A549 (cell line): Measurements from ENCODE around the gene CAMKMT. TPM values are rescaled to one million over a fixed set of nuclear protein-coding genes. Genes with fewer than 3 reads are reported as not detected.
A peak's percentile ranks its signal among the peaks of the same experiment; 100 is the strongest.

Experiments used
- ATAC-seq, 2 experiments: fragments of 200-7000 bp in 1 of 2; fragments of >200 bp in 1 of 2; cut with Nextera tagmentation in 1 of 2; cut with Tn5 transposase in 1 of 2; 3 replicates each; pipeline versions ENCODE4 v1.8.0 to v1.9.1; 2018 to 2020; ENCODE audit warnings: mild to moderate bottlenecking in 1 of 2, moderate library complexity in 1 of 2
- CTCF ChIA-PET: fragments of 300-600 bp; sonication (Branson Sonifier 250); formaldehyde crosslinking; extraction: SDS; loops from one replicate; lab custom pipeline; 2021; ENCODE audit warnings: antibody characterized with exemption, inconsistent platforms; lab: Yijun Ruan, JAX
- POLR2A ChIA-PET: fragments of 350-600 bp; formaldehyde crosslinking; extraction: SDS; loops from one replicate; lab custom pipeline; 2021; ENCODE audit warnings: antibody characterized with exemption, inconsistent platforms; lab: Yijun Ruan, JAX
- DNase-seq, 2 experiments: peaks; one replicate each; pipeline versions ENCODE4 v3.0.0 to v3.0.0-alpha.2; 2011 to 2016; ENCODE audit warnings: low read depth in 1 of 2, low spot score in 1 of 2
- FAIRE-seq: peaks from 2 replicates; lab custom pipeline; 2011; peaks lifted over from hg19 to GRCh38; lab: Jason Lieb, UNC
- H3K27ac ChIP-seq, 2 experiments: fragments of >200 bp; sonication (Bioruptor Twin); formaldehyde crosslinking; 3 replicates each; pipeline ENCODE4 v1.5.1; 2016 to 2017
- H3K4me1 ChIP-seq: fragments of >200 bp; sonication (Bioruptor Twin); formaldehyde crosslinking; 3 replicates; pipeline ENCODE4 v1.6.1; 2016
- H3K4me2 ChIP-seq: fragments of >200 bp; sonication (Bioruptor Twin); formaldehyde crosslinking; 3 replicates; pipeline ENCODE4 v1.6.1; 2016
- H3K4me3 ChIP-seq: fragments of >200 bp; sonication (Bioruptor Twin); formaldehyde crosslinking; 3 replicates; pipeline ENCODE4 v1.5.1; 2016
- H3K9me3 ChIP-seq: fragments of >200 bp; sonication (Bioruptor Twin); formaldehyde crosslinking; 3 replicates; pipeline ENCODE4 v1.6.1; 2016
- ATOH8 ChIP-seq: fragments of 250-450 bp; sonication (Bioruptor Pico); IDR thresholded peaks from 2 replicates; pipeline ENCODE4 v1.5.0; 2020; ENCODE audit warnings: low read depth, mild to moderate bottlenecking, moderate library complexity
- BHLHE40 ChIP-seq: IDR thresholded peaks from 2 replicates; pipeline ENCODE4 v1.6.1; 2012; ENCODE audit warnings: low read depth, low read length, inconsistent platforms
- CBX2 ChIP-seq: fragments of 200-600 bp; sonication (generic); IDR thresholded peaks from 2 replicates; pipeline ENCODE4 v1.6.1; 2016; ENCODE audit warnings: low read depth, mild to moderate bottlenecking, borderline replicate concordance
- CBX8 ChIP-seq: fragments of 200-600 bp; sonication (generic); IDR thresholded peaks from 2 replicates; pipeline ENCODE4 v1.6.1; 2016
- CEBPB ChIP-seq, 2 experiments: fragments of >200 bp in 1 of 2; sonication (Bioruptor Twin) in 1 of 2; formaldehyde crosslinking in 1 of 2; IDR thresholded peaks; 2 replicates each; pipeline ENCODE4 v1.6.1; 2012 to 2016
- CHD2 ChIP-seq: fragments of 150-350 bp; IDR thresholded peaks from 2 replicates; pipeline ENCODE4 v1.6.1; 2014; ENCODE audit warnings: low read length; ENCODE audit not compliant: partially characterized antibody
- CTCF ChIP-seq: fragments of >200 bp; sonication (Bioruptor Twin); formaldehyde crosslinking; IDR thresholded peaks from 3 replicates; pipeline ENCODE4 v1.5.1; 2016
- E2F6 ChIP-seq: IDR thresholded peaks from 2 replicates; pipeline ENCODE4 v1.6.1; 2012; ENCODE audit warnings: low read depth, borderline replicate concordance
- EHF ChIP-seq: fragments of 250-450 bp; sonication (Bioruptor Pico); IDR thresholded peaks from 2 replicates; pipeline ENCODE4 v1.5.0; 2020; ENCODE audit warnings: mild to moderate bottlenecking
- EHMT2 ChIP-seq: fragments of 200-600 bp; sonication (generic); IDR thresholded peaks from 2 replicates; pipeline ENCODE4 v1.6.1; 2016; ENCODE audit warnings: antibody characterized with exemption, low read depth, mild to moderate bottlenecking, moderate library complexity
- ESRRA ChIP-seq: fragments of 150-350 bp; IDR thresholded peaks from 2 replicates; pipeline ENCODE4 v1.6.1; 2014; ENCODE audit warnings: mild to moderate bottlenecking, low read length, borderline replicate concordance
- FOSB ChIP-seq: fragments of 250-450 bp; sonication (Bioruptor Pico); IDR thresholded peaks from 2 replicates; pipeline ENCODE4 v1.5.0; 2020; ENCODE audit warnings: mild to moderate bottlenecking, moderate library complexity
- FOSL2 ChIP-seq, 2 experiments: fragments of 450-650 bp in 1 of 2; fragments of >200 bp in 1 of 2; sonication (Bioruptor Twin) in 1 of 2; formaldehyde crosslinking; IDR thresholded peaks; 2 replicates each; pipeline versions ENCODE4 v1.5.0 to v1.6.1; 2016 to 2020; ENCODE audit warnings: mild to moderate bottlenecking in 1 of 2, moderate library complexity in 1 of 2
- GATA3 ChIP-seq: IDR thresholded peaks from 2 replicates; pipeline ENCODE4 v1.6.1; 2012; ENCODE audit warnings: borderline replicate concordance
- HMGXB4 ChIP-seq: fragments of 250-450 bp; sonication (Bioruptor Pico); IDR thresholded peaks from 2 replicates; pipeline ENCODE4 v1.5.0; 2021; ENCODE audit warnings: mild to moderate bottlenecking, moderate library complexity, borderline replicate concordance
- HOXA7 ChIP-seq: fragments of 250-450 bp; sonication (Bioruptor Pico); IDR thresholded peaks from 2 replicates; pipeline ENCODE4 v1.5.0; 2020; ENCODE audit warnings: mild to moderate bottlenecking, moderate library complexity
- HOXB5 ChIP-seq: fragments of 250-450 bp; sonication (Bioruptor Pico); IDR thresholded peaks from 2 replicates; pipeline ENCODE4 v1.5.0; 2020; ENCODE audit warnings: mild to moderate bottlenecking, moderate library complexity
- KDM1A ChIP-seq: fragments of 200-600 bp; sonication (generic); IDR thresholded peaks from 2 replicates; pipeline ENCODE4 v1.6.1; 2016; ENCODE audit warnings: low read depth, mild to moderate bottlenecking
- NFE2L2 ChIP-seq: fragments of 150-350 bp; conservative IDR thresholded peaks from 2 replicates; pipeline ENCODE4 v1.6.1; 2014; ENCODE audit warnings: low read length
- NPAS2 ChIP-seq: fragments of 250-450 bp; sonication (Bioruptor Pico); IDR thresholded peaks from 2 replicates; pipeline ENCODE4 v1.8.0; 2022; ENCODE audit warnings: mild to moderate bottlenecking, moderate library complexity, borderline replicate concordance
- NR3C1 ChIP-seq: fragments of >200 bp; sonication (Bioruptor Twin); formaldehyde crosslinking; IDR thresholded peaks from 3 replicates; pipeline ENCODE4 v1.6.1; 2017
- PHF8 ChIP-seq: fragments of 200-600 bp; sonication (generic); IDR thresholded peaks from 2 replicates; pipeline ENCODE4 v1.6.1; 2016; ENCODE audit warnings: low read depth, mild to moderate bottlenecking, antibody characterized with exemption, moderate library complexity, borderline replicate concordance
- RARB ChIP-seq: fragments of 250-450 bp; sonication (Bioruptor Pico); IDR thresholded peaks from 2 replicates; pipeline ENCODE4 v1.8.0; 2021; ENCODE audit warnings: mild to moderate bottlenecking, moderate library complexity
- REST ChIP-seq: fragments of 200-600 bp; sonication (generic); IDR thresholded peaks from 2 replicates; pipeline ENCODE4 v1.6.1; 2016; ENCODE audit warnings: antibody characterized with exemption, mild to moderate bottlenecking, moderate library complexity
- SREBF2 ChIP-seq: fragments of 450-650 bp; IDR thresholded peaks from 2 replicates; pipeline ENCODE4 v1.6.1; 2014; ENCODE audit warnings: mild to moderate bottlenecking, moderate library complexity
- TFCP2L1 ChIP-seq: fragments of 250-450 bp; sonication (Bioruptor Pico); IDR thresholded peaks from 2 replicates; pipeline ENCODE4 v1.5.0; 2021; ENCODE audit warnings: mild to moderate bottlenecking
- USF2 ChIP-seq: fragments of 450-650 bp; IDR thresholded peaks from 2 replicates; pipeline ENCODE4 v1.6.1; 2014; ENCODE audit warnings: antibody characterized with exemption
- WGBS: methylation state at CpG from one replicate; pipeline ENCODE4 v1.1.6; 2017; ENCODE audit errors: missing lambda C conversion rate; 5-methylcytosine and 5-hydroxymethylcytosine counted together
- polyA plus RNA-seq, 4 experiments: library from polyadenylated mRNA; depleted of rRNA in 3 of 4; stranded (reverse); fragments of >200 nt; fragmentation: RNase III in 1 of 4; extraction: RNeasy Plus Mini Kit Qiagen cat#74134 plus additional on column Dnase treatment in 1 of 4; gene quantifications; 2 replicates in 3 of 4; 3 replicates in 1 of 4; pipeline ENCODE4 v1.2.3, GENCODE V29; 2011 to 2017

Gene CAMKMT
- polyA plus RNA-seq, 2 of the 4 experiments (the other 2 are of a cell fraction): 6.5 to 15.7 TPM

- no peak for ATAC-seq
- no peak overlapping the region for H3K4me3 ChIP-seq
- ChIA-PET POLR2A (no interaction called here), CTCF (interaction anchor here (0.7 to 7.6 kb wide), 2 partner anchors 23 to 366 kb away, joined by 3 to 52 read pairs; no protein-coding TSS in a partner anchor)
- no peak for FAIRE-seq
- no peak overlapping the region for H3K4me2 ChIP-seq
- no peak overlapping the region for H3K27ac ChIP-seq
- H3K4me1 ChIP-seq: no peaks in the 10 kb centered on the region
- TF ChIP-seq RARB (CRISPR knock-in tag): no peak
- TF ChIP-seq CEBPB (IDR thresholded peaks at IDR 0.05): no peak
- TF ChIP-seq SREBF2: no peak
- no peak for TF ChIP-seq CTCF
- TF ChIP-seq PHF8: no peak
- TF ChIP-seq FOSB (CRISPR knock-in tag): no peak
- no peak for TF ChIP-seq NFE2L2
- no peak for TF ChIP-seq FOSL2 (IDR thresholded peaks at IDR 0.05)
- no peak for TF ChIP-seq FOSL2 (CRISPR knock-in tag; IDR thresholded peaks at IDR 0.05)
- TF ChIP-seq GATA3: no peak
- TF ChIP-seq NR3C1: no peak
- no peak for TF ChIP-seq CBX2
- TF ChIP-seq ATOH8 (CRISPR knock-in tag): no peak
- TF ChIP-seq HOXA7 (CRISPR knock-in tag): no peak
- no peak for TF ChIP-seq EHMT2
- TF ChIP-seq REST: no peak
- no peak for TF ChIP-seq ESRRA
- TF ChIP-seq E2F6: no peak
- TF ChIP-seq BHLHE40: no peak
- TF ChIP-seq USF2: no peak
- no peaks in the 10 kb centered on the region for H3K9me3 ChIP-seq
- no peak for DNase-seq
Observed at GRCh38 chr2:44456946-44457345, 95.2 kb downstream of the CAMKMT start.

GRCh38 chr2:44459739-44460138 lies 98.0 kb downstream of the CAMKMT start:
- FAIRE-seq: peak; percentile 28
- H3K9me3 ChIP-seq: peaks cover 8% of the 10 kb centered on the region; the same call in 2 of the 3 replicates
- no peaks in the 10 kb centered on the region for H3K4me1 ChIP-seq
- H3K27ac ChIP-seq: no peak overlapping the region
- WGBS: 90% methylated on average over 1 of the region's 1 CpG
- ChIA-PET CTCF (interaction anchor here (0.8 to 7.6 kb wide), 4 partner anchors 11 to 416 kb away, joined by 3 to 52 read pairs (median 6); no protein-coding TSS in a partner anchor), POLR2A (no interaction called here)
- DNase-seq: no peak
- no peak overlapping the region for H3K4me2 ChIP-seq
- no peak for ATAC-seq
- H3K4me3 ChIP-seq: no peak overlapping the region
- no peak for TF ChIP-seq KDM1A
- no peak for TF ChIP-seq FOSL2 (IDR thresholded peaks at IDR 0.05)
- TF ChIP-seq FOSL2 (CRISPR knock-in tag; IDR thresholded peaks at IDR 0.05): no peak
- no peak for TF ChIP-seq HMGXB4 (CRISPR knock-in tag)
- TF ChIP-seq CHD2: no peak
- no peak for TF ChIP-seq EHF (CRISPR knock-in tag)
- TF ChIP-seq HOXA7 (CRISPR knock-in tag): no peak
- TF ChIP-seq SREBF2: no peak
- no peak for TF ChIP-seq CBX8
- no peak for TF ChIP-seq EHMT2
- TF ChIP-seq HOXB5 (CRISPR knock-in tag): no peak
- no peak for TF ChIP-seq TFCP2L1 (CRISPR knock-in tag)
- TF ChIP-seq NPAS2 (CRISPR knock-in tag): no peak
